Thyroid gland (tissue), 4 donors: Measurements from ENCODE around the gene CILP2.

Source experiments
- POLR2A ChIP-seq, 2 donors: fragments of 450-650 bp; IDR thresholded peaks; one replicate each; pipeline ENCODE4 v1.6.1; 2017; ENCODE audit warnings: antibody characterized with exemption in 2 of 2, mild to moderate bottlenecking in 2 of 2, moderate library complexity in 1 of 2
- TF ChIP-seq, protein P1 (sequence below), 6 experiments: fragments of 200-600 bp in 3 of 6; fragments of 450-650 bp in 3 of 6; sonication (generic) in 3 of 6; IDR thresholded peaks; one replicate each; pipeline ENCODE4 v1.5.1; 2016 to 2019; ENCODE audit warnings: antibody characterized with exemption in 6 of 6, mild to moderate bottlenecking in 2 of 6, inconsistent platforms in 1 of 6, moderate library complexity in 1 of 6

DNA sequence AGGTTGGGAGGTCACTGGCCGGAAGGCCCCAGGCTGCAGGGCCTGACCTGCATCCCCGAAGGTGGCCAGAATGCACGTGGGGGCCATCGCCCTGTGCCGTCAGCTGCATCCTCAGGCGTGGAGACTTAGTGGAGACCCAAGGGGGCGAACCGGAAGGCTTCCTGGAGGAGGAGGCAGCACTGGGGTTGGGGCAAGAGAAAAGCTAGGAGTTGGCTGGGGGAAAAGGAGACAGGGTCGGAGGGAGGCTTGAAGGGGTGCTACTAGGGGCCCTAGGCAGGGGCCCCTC is 10.8 kb upstream of the CILP2 start:
- TF ChIP-seq POLR2A (IDR thresholded peaks at IDR 0.05), result no peak
- TF ChIP-seq, protein P1, sequence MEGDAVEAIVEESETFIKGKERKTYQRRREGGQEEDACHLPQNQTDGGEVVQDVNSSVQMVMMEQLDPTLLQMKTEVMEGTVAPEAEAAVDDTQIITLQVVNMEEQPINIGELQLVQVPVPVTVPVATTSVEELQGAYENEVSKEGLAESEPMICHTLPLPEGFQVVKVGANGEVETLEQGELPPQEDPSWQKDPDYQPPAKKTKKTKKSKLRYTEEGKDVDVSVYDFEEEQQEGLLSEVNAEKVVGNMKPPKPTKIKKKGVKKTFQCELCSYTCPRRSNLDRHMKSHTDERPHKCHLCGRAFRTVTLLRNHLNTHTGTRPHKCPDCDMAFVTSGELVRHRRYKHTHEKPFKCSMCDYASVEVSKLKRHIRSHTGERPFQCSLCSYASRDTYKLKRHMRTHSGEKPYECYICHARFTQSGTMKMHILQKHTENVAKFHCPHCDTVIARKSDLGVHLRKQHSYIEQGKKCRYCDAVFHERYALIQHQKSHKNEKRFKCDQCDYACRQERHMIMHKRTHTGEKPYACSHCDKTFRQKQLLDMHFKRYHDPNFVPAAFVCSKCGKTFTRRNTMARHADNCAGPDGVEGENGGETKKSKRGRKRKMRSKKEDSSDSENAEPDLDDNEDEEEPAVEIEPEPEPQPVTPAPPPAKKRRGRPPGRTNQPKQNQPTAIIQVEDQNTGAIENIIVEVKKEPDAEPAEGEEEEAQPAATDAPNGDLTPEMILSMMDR (IDR thresholded peaks at IDR 0.05), result no peak
